ENCODE data around the gene TAX1BP1.

- TF ChIP-seq CTCF (conservative IDR thresholded peaks at IDR 0.05; ENCODE audit: low read depth, low read length) (no peak), EZH2 (IDR thresholded peaks at IDR 0.05; ENCODE audit: low read length, unreplicated experiment) (no peak), EZH2phosphoT487 (IDR thresholded peaks at IDR 0.05; ENCODE audit: borderline replicate concordance, low read length) (no peak)
These were observed 132.7 kb downstream of the TAX1BP1 start for GRCh38 chr7:27872356-27873275.

Measured in PC-3 (cell line).